GM13977 (cell line): ENCODE results near the gene PTPN14.

Experiments
- DNase-seq: peaks from one replicate; pipeline ENCODE4 v3.0.0; 2012; ENCODE audit warnings: low spot score
- CTCF ChIP-seq: IDR thresholded peaks from 2 replicates; pipeline ENCODE4 v1.5.1; 2012; ENCODE audit warnings: mild to moderate bottlenecking, control low read depth; ENCODE audit not compliant: insufficient read depth; ENCODE audit errors: extremely low read depth, missing control alignments
- in situ Hi-C: fragments of 300-500 bp; cut with MboI; formaldehyde crosslinking; loops from one replicate; pipeline ENCODE4 v1.12.0; 2022; ENCODE audit warnings: low sequenced_read_pairs, low pct_unique_long_range_greater_than_20kb, mixed read lengths, inconsistent platforms; ENCODE audit not compliant: unreplicated experiment

The PTPN14 gene

GRCh38 chr1:214462882-214463281 lies 88.5 kb downstream of the PTPN14 start:
- no peak for TF ChIP-seq CTCF
- in situ Hi-C loops = no loop called here
- no peak for DNase-seq

- no peak for DNase-seq
- in situ Hi-C loops = no loop called here
These were observed 90.1 kb downstream of the PTPN14 start for GRCh38 chr1:214461305-214461704.

GRCh38 chr1:214460304-214460916 lies 91.0 kb downstream of the PTPN14 start:
- DNase-seq = no peak
- in situ Hi-C loops = no loop called here
- no peak for TF ChIP-seq CTCF

More at GRCh38 chr1:214461305-214461704, 90.1 kb downstream of the PTPN14 start:
- no peak for TF ChIP-seq CTCF

DNA sequence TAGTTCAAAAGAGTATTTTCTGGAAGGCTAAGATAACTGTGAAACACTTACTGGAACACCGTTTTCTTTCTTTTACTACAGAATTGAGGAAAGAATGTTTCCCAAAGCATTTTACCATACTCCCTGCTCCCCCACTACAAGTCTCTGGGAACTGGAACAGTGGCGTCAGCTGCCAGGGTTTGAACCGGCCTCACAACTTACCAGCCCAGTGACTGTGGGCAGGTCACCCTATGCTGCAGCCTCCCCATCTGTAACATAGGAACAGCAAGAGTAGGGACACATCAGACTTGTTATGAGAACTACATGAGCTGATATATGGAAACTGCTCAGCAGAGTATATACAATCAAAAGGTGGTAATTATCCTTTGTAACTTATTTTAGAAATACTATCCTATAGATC lies 91.5 kb downstream of the PTPN14 start:
- in situ Hi-C loops = no loop called here
- no peak for TF ChIP-seq CTCF
- DNase-seq = no peak

DNA sequence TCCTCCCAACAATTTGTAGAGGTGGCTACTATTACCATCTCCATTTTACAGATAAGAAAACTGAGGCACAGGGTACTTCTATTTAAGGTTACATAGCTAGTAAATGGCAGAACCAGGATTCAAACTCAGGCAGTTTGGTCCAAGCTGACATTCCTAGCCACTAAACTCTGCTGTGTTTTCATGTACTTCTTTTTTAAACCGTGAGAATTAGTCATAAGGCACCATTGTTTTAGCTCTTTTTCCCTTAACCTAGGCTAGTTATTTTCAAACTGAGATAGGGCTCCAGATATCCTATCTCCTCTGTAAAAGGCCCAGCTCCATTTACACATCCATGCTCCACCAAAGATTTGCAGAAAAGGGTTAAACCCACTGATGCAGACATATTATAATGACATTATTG lies 92.9 kb downstream of the PTPN14 start:
- TF ChIP-seq CTCF = no peak
- DNase-seq = no peak
- in situ Hi-C loops = no loop called here

- no peak for DNase-seq
- no peak for TF ChIP-seq CTCF
- in situ Hi-C loops = no loop called here
These were observed 95.2 kb downstream of the PTPN14 start for GRCh38 chr1:214455971-214456867.
